GM12872 (cell line): ENCODE data around the gene ZC4H2.

Source experiments
- TF ChIP-seq, protein P1 (sequence below): IDR thresholded peaks from 3 replicates; pipeline ENCODE4 v1.5.1; 2011; ENCODE audit warnings: low read depth, mild to moderate bottlenecking, low read length, moderate library complexity; ENCODE audit not compliant: insufficient read depth

The ZC4H2 gene

DNA sequence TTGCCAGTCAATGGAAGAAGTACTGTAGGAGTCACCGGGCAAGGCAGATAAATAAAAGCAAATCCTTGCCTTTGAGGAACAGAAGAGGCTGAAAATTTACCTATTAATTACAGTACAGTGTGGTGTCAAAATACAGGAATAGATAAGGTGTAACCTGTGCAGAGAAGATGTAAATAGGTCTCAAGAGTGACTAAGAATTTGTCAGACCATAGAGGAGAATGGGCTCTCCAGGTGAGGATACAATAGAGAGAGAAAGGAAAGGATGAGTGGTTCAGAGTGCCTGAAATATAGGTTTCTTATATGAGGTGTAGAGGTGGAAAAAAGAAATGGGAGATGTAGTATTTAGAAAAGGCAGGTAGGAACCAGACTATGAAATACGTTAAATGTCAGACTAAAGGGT is 801 bp upstream of the ZC4H2 start:
- TF ChIP-seq, protein P1, sequence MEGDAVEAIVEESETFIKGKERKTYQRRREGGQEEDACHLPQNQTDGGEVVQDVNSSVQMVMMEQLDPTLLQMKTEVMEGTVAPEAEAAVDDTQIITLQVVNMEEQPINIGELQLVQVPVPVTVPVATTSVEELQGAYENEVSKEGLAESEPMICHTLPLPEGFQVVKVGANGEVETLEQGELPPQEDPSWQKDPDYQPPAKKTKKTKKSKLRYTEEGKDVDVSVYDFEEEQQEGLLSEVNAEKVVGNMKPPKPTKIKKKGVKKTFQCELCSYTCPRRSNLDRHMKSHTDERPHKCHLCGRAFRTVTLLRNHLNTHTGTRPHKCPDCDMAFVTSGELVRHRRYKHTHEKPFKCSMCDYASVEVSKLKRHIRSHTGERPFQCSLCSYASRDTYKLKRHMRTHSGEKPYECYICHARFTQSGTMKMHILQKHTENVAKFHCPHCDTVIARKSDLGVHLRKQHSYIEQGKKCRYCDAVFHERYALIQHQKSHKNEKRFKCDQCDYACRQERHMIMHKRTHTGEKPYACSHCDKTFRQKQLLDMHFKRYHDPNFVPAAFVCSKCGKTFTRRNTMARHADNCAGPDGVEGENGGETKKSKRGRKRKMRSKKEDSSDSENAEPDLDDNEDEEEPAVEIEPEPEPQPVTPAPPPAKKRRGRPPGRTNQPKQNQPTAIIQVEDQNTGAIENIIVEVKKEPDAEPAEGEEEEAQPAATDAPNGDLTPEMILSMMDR, result no peak

DNA sequence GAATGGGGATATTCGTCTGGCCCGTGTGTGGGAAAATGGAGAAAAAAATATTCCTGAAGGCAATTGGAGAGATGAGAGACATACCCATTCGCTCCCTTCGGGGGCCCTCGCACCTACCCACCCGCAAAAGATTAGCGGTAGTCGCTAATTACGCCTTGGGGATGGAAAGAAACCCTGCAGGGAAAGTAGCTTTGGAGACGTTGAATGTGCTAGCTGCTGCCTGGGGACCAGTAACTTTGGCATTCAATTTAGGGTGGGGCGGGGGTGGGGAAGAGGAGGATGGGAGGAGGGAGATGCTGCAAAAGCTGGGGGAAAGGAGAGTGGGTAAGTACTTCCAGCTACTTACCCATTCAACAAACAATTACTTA is 407 bp upstream of the ZC4H2 start:
- TF ChIP-seq, protein P1, result no peak

DNA sequence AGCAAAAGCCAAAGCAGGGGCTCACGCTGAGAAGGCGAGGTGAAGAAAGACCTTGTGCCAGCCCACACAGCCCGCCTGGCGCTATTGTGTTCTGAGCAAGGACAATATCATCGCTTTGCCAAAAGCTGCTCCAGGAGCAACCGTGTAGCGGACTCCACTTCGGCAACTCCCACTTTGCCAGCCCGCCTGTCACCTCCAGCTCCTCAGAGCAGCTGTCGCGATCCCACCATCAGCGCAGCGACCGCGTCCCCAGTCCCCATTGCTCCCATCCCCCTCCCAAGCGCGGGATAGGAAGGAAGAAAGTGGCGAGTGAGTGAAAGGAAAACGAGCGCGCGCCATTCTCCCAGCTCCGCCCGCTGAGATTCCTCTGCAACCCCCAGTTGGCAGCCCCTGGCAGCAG is 759 bp downstream of the ZC4H2 start:
- TF ChIP-seq, protein P1, result no peak

DNA sequence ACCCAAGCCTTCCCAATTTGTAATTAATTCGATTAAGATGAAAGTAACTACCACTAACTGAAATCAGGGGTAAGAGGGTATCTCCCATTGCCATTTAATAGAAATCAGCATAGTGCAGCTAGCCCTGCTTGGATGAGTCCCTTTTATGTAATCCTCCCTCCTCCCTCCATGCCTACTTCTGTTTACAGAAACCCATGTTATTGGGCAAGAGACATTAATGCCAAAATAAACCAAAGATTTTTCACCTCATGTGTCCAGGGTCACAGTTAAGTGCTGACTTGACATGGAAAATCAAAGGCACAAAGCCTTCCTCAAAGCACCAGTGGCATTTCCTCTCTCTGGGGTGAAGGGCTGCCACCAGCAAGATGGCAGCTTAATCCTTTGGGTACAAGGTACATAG is 50.8 kb downstream of the ZC4H2 start:
- TF ChIP-seq, protein P1, result no peak

DNA sequence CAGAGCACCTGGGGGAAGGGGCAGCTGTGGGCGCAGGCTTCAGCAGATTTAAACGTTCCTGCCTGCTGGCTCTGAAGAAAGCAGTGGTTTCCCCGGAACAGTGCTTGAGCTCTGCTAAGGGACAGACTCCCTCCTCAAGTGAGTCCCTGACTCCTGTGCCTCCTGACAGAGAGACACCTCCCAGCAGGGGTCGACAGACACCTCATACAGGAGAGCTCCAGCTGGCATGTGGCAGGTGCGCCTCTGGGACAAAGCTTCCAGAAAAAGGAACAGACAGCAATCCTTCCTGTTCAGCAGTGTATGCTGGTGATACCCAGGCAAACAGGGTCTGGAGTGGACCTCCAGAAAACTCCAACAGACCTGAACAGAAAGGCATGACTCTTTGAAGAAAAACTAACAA is 68.1 kb downstream of the ZC4H2 start:
- TF ChIP-seq, protein P1, result no peak

DNA sequence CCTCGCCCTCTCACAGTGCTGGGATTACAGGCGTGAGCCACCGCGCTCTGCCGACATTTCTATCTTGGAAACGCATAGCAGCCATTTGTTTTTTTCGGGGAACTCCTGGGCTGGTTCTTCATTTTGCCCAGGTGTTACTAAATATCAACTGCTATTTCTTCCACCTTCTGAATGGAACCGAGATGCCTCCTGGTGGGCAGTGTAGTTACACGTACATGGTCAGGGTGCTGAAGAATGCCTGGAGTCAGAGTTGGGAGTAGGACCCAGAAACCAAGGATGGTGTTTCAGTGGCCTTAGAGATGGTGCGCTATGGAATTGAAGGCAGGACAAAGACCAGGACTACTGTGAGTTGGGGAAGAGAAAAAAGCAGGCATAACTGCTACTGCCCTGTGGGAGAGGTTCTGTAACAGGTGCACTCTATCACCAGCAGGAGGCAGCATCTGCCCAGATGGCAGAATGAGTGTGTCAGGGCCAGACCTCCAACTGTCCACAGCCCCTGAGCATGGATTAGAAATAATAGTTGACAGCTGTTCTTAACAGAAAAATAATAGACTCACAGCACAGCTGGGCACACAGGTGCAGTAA is 81.7 kb downstream of the ZC4H2 start:
- TF ChIP-seq, protein P1, result peak; percentile 65

DNA sequence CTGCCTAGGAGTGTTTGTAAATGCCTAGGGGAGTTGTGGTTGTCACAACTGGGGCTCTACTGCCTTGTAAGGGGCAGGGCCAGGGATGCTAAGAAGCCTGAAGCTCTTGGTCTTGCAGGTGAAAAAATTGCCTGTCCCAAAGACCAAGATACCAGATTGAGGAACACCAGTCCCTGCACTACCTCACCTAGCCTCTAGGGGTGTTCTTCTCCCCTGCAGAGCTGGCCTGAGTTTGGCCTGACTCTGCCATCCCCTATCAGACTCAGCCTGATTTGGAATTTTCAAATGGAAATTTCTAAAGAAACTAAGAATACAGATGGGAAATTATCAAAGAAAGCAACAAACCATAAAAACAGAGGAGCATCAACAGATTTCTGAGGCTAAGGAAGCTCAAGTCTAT is 90.4 kb downstream of the ZC4H2 start:
- TF ChIP-seq, protein P1, result peak; percentile 64
